HEK293 (cell line): Measurements from ENCODE around the gene MXRA8.

ENCODE experiments used
- CTCF ChIA-PET: fragments of 350-600 bp; formaldehyde crosslinking; extraction: SDS; loops from one replicate; lab custom pipeline; 2021; ENCODE audit warnings: antibody characterized with exemption; lab: Yijun Ruan, JAX
- POLR2A ChIA-PET: fragments of 300-600 bp; formaldehyde crosslinking; extraction: SDS; loops from one replicate; lab custom pipeline; 2020; ENCODE audit warnings: antibody characterized with exemption, inconsistent platforms; lab: Yijun Ruan, JAX
- H3K27ac ChIP-seq: fragments of 200-500 bp; sonication (Bioruptor generic); 2 replicates; pipeline ENCODE4 v1.5.1; 2014; ENCODE audit warnings: low read depth, low read length, control low read depth, inconsistent platforms; ENCODE audit errors: extremely low read depth
- H3K36me3 ChIP-seq, 2 experiments: fragments of 200-500 bp in 1 of 2; sonication (Bioruptor generic) in 1 of 2; 1 replicate in 1 of 2; 2 replicates in 1 of 2; pipeline ENCODE4 v1.5.1; 2014 to 2017; ENCODE audit warnings: inconsistent platforms in 2 of 2, low read length in 2 of 2; ENCODE audit not compliant: control insufficient read depth in 2 of 2, insufficient read depth in 1 of 2
- H3K4me1 ChIP-seq: fragments of 200-500 bp; sonication (Bioruptor generic); 2 replicates; pipeline ENCODE4 v1.5.1; 2014; ENCODE audit warnings: mild to moderate bottlenecking, low read length, inconsistent platforms; ENCODE audit not compliant: control insufficient read depth, insufficient read depth
- H3K4me3 ChIP-seq: 2 replicates; pipeline ENCODE4 v1.5.1; 2011; ENCODE audit warnings: low read depth, mild to moderate bottlenecking, control low read depth, low read length, moderate library complexity
- H3K9me3 ChIP-seq: fragments of 200-500 bp; sonication (Bioruptor generic); 2 replicates; pipeline ENCODE4 v1.5.1; 2014; ENCODE audit warnings: low read depth, low read length, inconsistent platforms; ENCODE audit not compliant: control insufficient read depth, insufficient read depth
- BCL11A ChIP-seq: fragments of 450-650 bp; formaldehyde crosslinking; IDR thresholded peaks from 2 replicates; pipeline ENCODE4 v1.5.1; 2016; ENCODE audit warnings: low read depth, missing biosample characterization, missing genetic modification characterization
- BCL11B ChIP-seq: fragments of 450-650 bp; formaldehyde crosslinking; IDR thresholded peaks from 2 replicates; pipeline ENCODE4 v1.5.1; 2016; ENCODE audit warnings: low read depth, missing biosample characterization, missing genetic modification characterization
- EGR2 ChIP-seq: fragments of 450-650 bp; formaldehyde crosslinking; IDR thresholded peaks from 2 replicates; pipeline ENCODE4 v1.5.1; 2016; ENCODE audit warnings: low read depth, missing biosample characterization, missing genetic modification characterization
- HIC1 ChIP-seq: fragments of 450-650 bp; formaldehyde crosslinking; IDR thresholded peaks from 2 replicates; pipeline ENCODE4 v1.5.1; 2016; ENCODE audit warnings: missing biosample characterization, missing genetic modification characterization
- KLF8 ChIP-seq: fragments of 450-650 bp; formaldehyde crosslinking; IDR thresholded peaks from 2 replicates; pipeline ENCODE4 v1.5.1; 2016; ENCODE audit warnings: missing biosample characterization, missing genetic modification characterization
- PATZ1 ChIP-seq: fragments of 450-650 bp; formaldehyde crosslinking; IDR thresholded peaks from 2 replicates; pipeline ENCODE4 v1.5.1; 2016; ENCODE audit warnings: missing biosample characterization, missing genetic modification characterization
- PBX3 ChIP-seq: sonication (generic); formaldehyde crosslinking; IDR thresholded peaks from 2 replicates; pipeline ENCODE4 v1.8.1; 2022; ENCODE audit warnings: mild to moderate bottlenecking, moderate library complexity, missing genetic modification reagents
- ZBTB20 ChIP-seq: fragments of 450-650 bp; formaldehyde crosslinking; IDR thresholded peaks from 2 replicates; pipeline ENCODE4 v1.5.1; 2016; ENCODE audit warnings: missing biosample characterization, missing genetic modification characterization
- ZBTB21 ChIP-seq: fragments of 450-650 bp; formaldehyde crosslinking; IDR thresholded peaks from 2 replicates; pipeline ENCODE4 v1.5.1; 2017; ENCODE audit warnings: missing biosample characterization, missing genetic modification characterization
- ZFHX2 ChIP-seq: fragments of 450-650 bp; formaldehyde crosslinking; conservative IDR thresholded peaks from 2 replicates; pipeline ENCODE4 v1.5.1; 2016; ENCODE audit warnings: missing biosample characterization, missing genetic modification characterization
- ZIC2 ChIP-seq: fragments of 450-650 bp; formaldehyde crosslinking; IDR thresholded peaks from 2 replicates; pipeline ENCODE4 v1.5.1; 2016; ENCODE audit warnings: missing biosample characterization, missing genetic modification characterization
- ZNF174 ChIP-seq: fragments of 450-650 bp; formaldehyde crosslinking; IDR thresholded peaks from 2 replicates; pipeline ENCODE4 v1.5.0; 2017; ENCODE audit warnings: missing biosample characterization, mild to moderate bottlenecking, missing genetic modification characterization
- ZNF335 ChIP-seq: fragments of 450-650 bp; formaldehyde crosslinking; conservative IDR thresholded peaks from 2 replicates; pipeline ENCODE4 v1.5.1; 2016; ENCODE audit warnings: missing biosample characterization, missing genetic modification characterization
- ZNF426 ChIP-seq: fragments of 450-650 bp; formaldehyde crosslinking; IDR thresholded peaks from 2 replicates; pipeline ENCODE4 v1.5.1; 2017; ENCODE audit warnings: missing biosample characterization, missing genetic modification characterization, mild to moderate bottlenecking, inconsistent platforms, moderate library complexity
- ZNF530 ChIP-seq: fragments of 450-650 bp; formaldehyde crosslinking; IDR thresholded peaks from 2 replicates; pipeline ENCODE4 v1.5.1; 2016; ENCODE audit warnings: low read depth, missing biosample characterization, missing genetic modification characterization
- ZNF623 ChIP-seq: fragments of 450-650 bp; formaldehyde crosslinking; IDR thresholded peaks from 2 replicates; pipeline ENCODE4 v1.5.1; 2016; ENCODE audit warnings: missing biosample characterization, missing genetic modification characterization
- ZNF664 ChIP-seq: fragments of 450-650 bp; formaldehyde crosslinking; IDR thresholded peaks from 2 replicates; pipeline ENCODE4 v1.5.1; 2016; ENCODE audit warnings: missing biosample characterization, missing genetic modification characterization
- ZNF843 ChIP-seq: fragments of 450-650 bp; formaldehyde crosslinking; IDR thresholded peaks from 2 replicates; pipeline ENCODE4 v1.5.1; 2016; ENCODE audit warnings: missing biosample characterization, missing genetic modification characterization

The MXRA8 gene

GRCh38 chr1:1332774-1333480 lies 25.4 kb downstream of the MXRA8 start:
- no peak overlapping the region for H3K27ac ChIP-seq
- H3K9me3 ChIP-seq = no peaks in the 10 kb centered on the region
- H3K4me3 ChIP-seq = no peak overlapping the region
- H3K36me3 ChIP-seq = peaks cover 0 to 44% of the 10 kb centered on the region in 2 experiments; a peak in 1 of 3 replicates
- CTCF ChIA-PET = interaction anchor here (1.0 kb wide), 1 partner anchor 38 kb away, joined by 4 read pairs; no protein-coding TSS in a partner anchor
- no peak for TF ChIP-seq ZNF664
- no peak for TF ChIP-seq ZIC2
- peak; percentile 65; the same call in 1 of the 2 replicates for TF ChIP-seq EGR2 (tag by site-specific recombination)
- TF ChIP-seq HIC1 = peak; percentile 32; the same call in 1 of the 2 replicates
- TF ChIP-seq ZFHX2 = peak; percentile 65
- TF ChIP-seq KLF8 (tag by site-specific recombination) = peak; percentile 30; the same call in 1 of the 2 replicates
- no peaks in the 10 kb centered on the region for H3K4me1 ChIP-seq
- POLR2A ChIA-PET = interaction anchor here (1.5 kb wide), 1 partner anchor 15 kb away, joined by 4 read pairs; no protein-coding TSS in a partner anchor

- no peaks in the 10 kb centered on the region for H3K9me3 ChIP-seq
- no peak for TF ChIP-seq ZNF174 (tag by site-specific recombination)
- no peak for TF ChIP-seq ZNF623 (tag by site-specific recombination)
- 0 out of 2 replicates have a peak, but pooled peaks have one; percentile 10 for TF ChIP-seq ZFHX2
- peak; percentile 96 for TF ChIP-seq BCL11B (tag by site-specific recombination)
- TF ChIP-seq ZBTB21 (tag by site-specific recombination) = no peak
- TF ChIP-seq BCL11A (tag by site-specific recombination) = peak; percentile 96
- TF ChIP-seq PATZ1 (tag by site-specific recombination) = no peak
- no peak overlapping the region for H3K4me3 ChIP-seq
- H3K36me3 ChIP-seq = peaks cover 0 to 46% of the 10 kb centered on the region in 2 experiments; a peak in 1 of 3 replicates
- no peak overlapping the region for H3K27ac ChIP-seq
- H3K4me1 ChIP-seq = no peaks in the 10 kb centered on the region
- ChIA-PET POLR2A (interaction anchor here (0.6 kb wide), 1 partner anchor 56 kb away, joined by 4 read pairs; no protein-coding TSS in a partner anchor), CTCF (interaction anchor here (1.0 kb wide), 1 partner anchor 39 kb away, joined by 4 read pairs; no protein-coding TSS in a partner anchor)
These were observed 26.2 kb downstream of the MXRA8 start for GRCh38 chr1:1332031-1332755.

- Histone ChIP-seq H3K9me3 (no peaks in the 10 kb centered on the region), H3K4me1 (no peaks in the 10 kb centered on the region), H3K4me3 (no peak within 1 kb of the TSS), H3K36me3 (peaks cover 0 to 46% of the 10 kb centered on the region in 2 experiments; a peak in 1 of 3 replicates), H3K27ac (no peak within 1 kb of the TSS)
- ChIA-PET CTCF (no interaction called here), POLR2A (interaction anchor here (1.3 kb wide), 1 partner anchor 22 kb away, joined by 3 read pairs; no protein-coding TSS in a partner anchor)
- no peak for TF ChIP-seq ZNF530 (tag by site-specific recombination)
- TF ChIP-seq ZNF843 (tag by site-specific recombination) = no peak
- TF ChIP-seq PATZ1 (tag by site-specific recombination) = 0 out of 2 replicates have a peak, but pooled peaks have one; percentile 15
- peak; percentile 93 for TF ChIP-seq ZIC2
- no peak for TF ChIP-seq ZNF426
- TF ChIP-seq ZNF335 (tag by site-specific recombination) = peak; percentile 67
- no peak; the same call in 1 of the 2 replicates for TF ChIP-seq PBX3 (CRISPR knock-in tag)
- TF ChIP-seq ZBTB20 (tag by site-specific recombination) = peak; percentile 54
These were observed 27.0 kb downstream of the MXRA8 start, which contains the start of gene TAS1R3 for GRCh38 chr1:1331068-1331965. TSS of gene TAS1R3 (plus strand) at chr1:1331280. CDS start at chr1:1331346, 66 bp downstream.
